DND-41 (cell line): ENCODE measurements around the gene PHC3.
"Not testable (repeated sequence)": the region's sequence is repeated elsewhere in the genome, so short reads cannot be mapped to it uniquely, and the experiment has no call there.

ENCODE experiments used
- ATAC-seq: fragments of 200-7000 bp; cut with Tn5 transposase; 3 replicates; pipeline ENCODE4 v1.9.1; 2021; ENCODE audit warnings: low read depth; ENCODE audit not compliant: insufficient read depth
- DNase-seq: peaks from one replicate; pipeline ENCODE4 v3.0.0-alpha.2; 2020
- H2AFZ ChIP-seq: 2 replicates; pipeline ENCODE4 v1.6.0; 2012; ENCODE audit warnings: low read depth, low read length
- H3K27ac ChIP-seq: 2 replicates; pipeline ENCODE4 v1.5.1; 2012; ENCODE audit warnings: low read length, inconsistent platforms
- H3K27me3 ChIP-seq: fragments of 200-600 bp; sonication (generic); 2 replicates; pipeline ENCODE4 v1.6.0; 2012; ENCODE audit warnings: low read length, mild to moderate bottlenecking, inconsistent platforms; ENCODE audit not compliant: insufficient read depth, poor library complexity
- H3K36me3 ChIP-seq: 2 replicates; pipeline ENCODE4 v1.5.1; 2012; ENCODE audit warnings: low read length, inconsistent platforms; ENCODE audit not compliant: insufficient read depth
- H3K4me1 ChIP-seq: 2 replicates; pipeline ENCODE4 v1.5.1; 2012; ENCODE audit warnings: mild to moderate bottlenecking, low read length; ENCODE audit not compliant: insufficient read depth
- H3K4me2 ChIP-seq: 2 replicates; pipeline ENCODE4 v1.6.0; 2012; ENCODE audit warnings: mild to moderate bottlenecking, moderate library complexity, low read length, inconsistent platforms; ENCODE audit not compliant: insufficient read depth
- H3K4me3 ChIP-seq, 2 experiments: fragments of 200-600 bp in 1 of 2; shearing (Covaris generic) in 1 of 2; 2 replicates each; pipeline ENCODE4 v1.5.1; 2012 to 2016; ENCODE audit warnings: inconsistent platforms in 2 of 2, low read length in 2 of 2, mild to moderate bottlenecking in 2 of 2, low read depth in 1 of 2, moderate library complexity in 1 of 2
- H3K79me2 ChIP-seq: 2 replicates; pipeline ENCODE4 v1.6.0; 2012; ENCODE audit warnings: low read length, inconsistent platforms; ENCODE audit not compliant: insufficient read depth
- H3K9ac ChIP-seq: 2 replicates; pipeline ENCODE4 v1.6.0; 2012; ENCODE audit warnings: low read depth, mild to moderate bottlenecking, inconsistent platforms, low read length, moderate library complexity
- H3K9me3 ChIP-seq: 2 replicates; pipeline ENCODE4 v1.5.1; 2012; ENCODE audit warnings: low read length, moderate library complexity, mild to moderate bottlenecking, inconsistent platforms; ENCODE audit not compliant: insufficient read depth, severe bottlenecking
- H4K20me1 ChIP-seq: 2 replicates; pipeline ENCODE4 v1.6.0; 2012; ENCODE audit warnings: low read length; ENCODE audit not compliant: insufficient read depth
- EZH2 ChIP-seq: IDR thresholded peaks from 3 replicates; pipeline ENCODE4 v1.6.1; 2012; ENCODE audit warnings: borderline replicate concordance, low read depth, mild to moderate bottlenecking, moderate library complexity, low read length, inconsistent platforms; ENCODE audit not compliant: severe bottlenecking
- TF ChIP-seq, protein P1 (sequence below): IDR thresholded peaks from 2 replicates; pipeline ENCODE4 v1.5.1; 2012; ENCODE audit warnings: borderline replicate concordance, low read length, moderate library complexity, mild to moderate bottlenecking; ENCODE audit not compliant: poor library complexity, severe bottlenecking; ENCODE audit errors: extremely low read depth

Gene PHC3

DNA sequence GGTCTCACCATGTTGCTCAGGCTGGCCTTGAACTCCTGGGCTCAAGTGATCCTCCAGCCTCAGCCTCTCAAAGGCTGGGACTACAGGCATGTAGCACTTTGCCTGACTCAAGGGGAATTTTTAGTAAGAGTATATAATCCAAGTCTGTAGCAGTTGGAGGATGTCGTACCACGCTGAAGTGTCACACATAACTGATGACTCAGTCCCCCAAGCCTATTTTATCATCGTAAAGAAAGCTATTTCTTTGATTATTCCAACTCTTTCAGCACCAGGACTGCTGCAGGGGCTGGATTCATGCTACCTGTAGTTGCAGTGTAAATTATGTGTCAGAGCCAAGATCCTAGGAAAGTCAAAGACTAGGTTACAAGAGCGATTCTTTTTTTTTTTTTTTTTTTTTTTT, 39.3 kb upstream of the PHC3 start:
- Histone ChIP-seq H2AFZ (no peak overlapping the region), H4K20me1 (no peaks in the 10 kb centered on the region), H3K27ac (no peak overlapping the region), H3K4me1 (peaks cover 26% of the 10 kb centered on the region), H3K36me3 (no peaks in the 10 kb centered on the region), H3K9ac (no peak overlapping the region), H3K4me2 (no peak overlapping the region), H3K27me3 (no peaks in the 10 kb centered on the region), H3K79me2 (peaks cover 27% of the 10 kb centered on the region), H3K4me3 (no peak overlapping the region), H3K9me3 (no peaks in the 10 kb centered on the region)
- no peak for DNase-seq
- TF ChIP-seq EZH2 = no peak
- TF ChIP-seq, protein P1, sequence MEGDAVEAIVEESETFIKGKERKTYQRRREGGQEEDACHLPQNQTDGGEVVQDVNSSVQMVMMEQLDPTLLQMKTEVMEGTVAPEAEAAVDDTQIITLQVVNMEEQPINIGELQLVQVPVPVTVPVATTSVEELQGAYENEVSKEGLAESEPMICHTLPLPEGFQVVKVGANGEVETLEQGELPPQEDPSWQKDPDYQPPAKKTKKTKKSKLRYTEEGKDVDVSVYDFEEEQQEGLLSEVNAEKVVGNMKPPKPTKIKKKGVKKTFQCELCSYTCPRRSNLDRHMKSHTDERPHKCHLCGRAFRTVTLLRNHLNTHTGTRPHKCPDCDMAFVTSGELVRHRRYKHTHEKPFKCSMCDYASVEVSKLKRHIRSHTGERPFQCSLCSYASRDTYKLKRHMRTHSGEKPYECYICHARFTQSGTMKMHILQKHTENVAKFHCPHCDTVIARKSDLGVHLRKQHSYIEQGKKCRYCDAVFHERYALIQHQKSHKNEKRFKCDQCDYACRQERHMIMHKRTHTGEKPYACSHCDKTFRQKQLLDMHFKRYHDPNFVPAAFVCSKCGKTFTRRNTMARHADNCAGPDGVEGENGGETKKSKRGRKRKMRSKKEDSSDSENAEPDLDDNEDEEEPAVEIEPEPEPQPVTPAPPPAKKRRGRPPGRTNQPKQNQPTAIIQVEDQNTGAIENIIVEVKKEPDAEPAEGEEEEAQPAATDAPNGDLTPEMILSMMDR = no peak
- no peak for ATAC-seq

DNA sequence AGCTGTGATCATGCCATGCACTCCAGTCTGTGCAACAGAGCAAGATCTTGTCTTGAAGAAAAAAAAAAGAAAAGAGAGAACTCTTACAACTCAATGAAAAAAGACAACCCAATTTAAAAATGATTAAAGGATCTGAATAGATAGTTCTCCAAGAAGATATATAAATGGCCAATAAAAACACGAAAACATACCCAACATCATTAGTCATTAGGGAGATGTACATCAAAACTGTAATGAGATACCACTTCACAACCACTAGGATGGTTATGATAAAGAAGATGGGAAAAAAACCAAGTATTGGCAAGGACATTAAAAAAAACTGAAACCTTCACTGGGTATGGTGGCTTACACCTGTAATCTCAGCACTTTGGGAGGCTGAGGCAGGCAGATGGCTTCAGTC, 38.3 kb upstream of the PHC3 start:
- no peaks in the 10 kb centered on the region for H3K9me3 ChIP-seq
- no peak for ATAC-seq
- no peak overlapping the region for H3K27ac ChIP-seq
- H3K4me1 ChIP-seq = peaks cover 26% of the 10 kb centered on the region
- H3K79me2 ChIP-seq = peaks cover 19% of the 10 kb centered on the region
- TF ChIP-seq EZH2 = no peak
- TF ChIP-seq, protein P1 = no peak
- no peak overlapping the region for H3K4me2 ChIP-seq
- H3K9ac ChIP-seq = no peak overlapping the region
- no peaks in the 10 kb centered on the region for H4K20me1 ChIP-seq
- H2AFZ ChIP-seq = no peak overlapping the region
- H3K27me3 ChIP-seq = no peaks in the 10 kb centered on the region
- no peak for DNase-seq
- H3K36me3 ChIP-seq = no peaks in the 10 kb centered on the region
- no peak overlapping the region for H3K4me3 ChIP-seq

DNA sequence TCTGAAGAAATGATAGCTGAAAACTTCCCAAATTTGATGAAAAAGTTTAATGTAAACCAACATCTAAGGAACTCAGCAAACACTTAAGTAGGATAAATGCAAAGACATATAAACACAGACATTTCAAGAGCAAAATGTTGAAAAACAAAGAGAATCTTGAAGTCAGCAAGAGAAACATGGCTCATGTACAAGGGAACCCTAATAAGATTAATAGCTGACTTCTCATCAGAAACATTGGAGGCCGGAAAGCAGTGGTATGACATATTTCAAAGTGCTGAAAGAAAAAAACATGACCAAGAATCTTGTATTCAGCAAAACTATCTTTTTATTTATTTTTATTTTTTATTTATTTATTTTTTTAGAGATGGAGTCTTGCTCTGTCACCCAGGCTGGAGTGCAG, 30.1 kb upstream of the PHC3 start:
- Histone ChIP-seq H3K9me3 (no peaks in the 10 kb centered on the region), H3K36me3 (no peaks in the 10 kb centered on the region), H4K20me1 (no peaks in the 10 kb centered on the region), H3K4me3 (no peak overlapping the region), H3K4me1 (no peaks in the 10 kb centered on the region), H3K27me3 (no peaks in the 10 kb centered on the region), H3K4me2 (no peak overlapping the region), H3K9ac (no peak overlapping the region), H2AFZ (no peak overlapping the region), H3K27ac (no peak overlapping the region), H3K79me2 (no peaks in the 10 kb centered on the region)
- DNase-seq = no peak
- no peak for ATAC-seq
- TF ChIP-seq, protein P1 = no peak
- no peak for TF ChIP-seq EZH2

DNA sequence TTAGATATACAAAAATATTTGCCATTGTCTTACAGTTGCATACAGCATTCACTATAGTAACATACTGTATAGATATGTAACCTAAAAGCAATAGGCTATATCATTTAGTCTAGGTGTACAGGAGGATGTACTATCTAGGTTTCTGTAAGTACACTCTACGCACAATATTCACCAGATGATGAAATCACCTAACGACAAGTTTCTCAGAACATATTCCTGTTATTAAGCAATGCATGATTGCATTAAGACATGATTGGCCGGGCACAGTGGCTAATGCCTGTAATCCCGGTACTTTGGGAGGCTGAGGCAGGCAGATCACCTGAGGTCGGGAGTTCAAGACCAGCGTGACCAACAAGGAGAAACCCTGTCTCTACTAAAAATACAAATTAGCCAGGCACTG, 26.2 kb upstream of the PHC3 start:
- no peak overlapping the region for H3K27ac ChIP-seq
- DNase-seq (no peak), ATAC-seq (no peak)
- peaks cover 4% of the 10 kb centered on the region for H3K27me3 ChIP-seq
- no peaks in the 10 kb centered on the region for H3K9me3 ChIP-seq
- TF ChIP-seq EZH2 = no peak
- TF ChIP-seq, protein P1 = no peak
- H4K20me1 ChIP-seq = no peaks in the 10 kb centered on the region
- no peaks in the 10 kb centered on the region for H3K79me2 ChIP-seq
- H3K4me3 ChIP-seq = no peak overlapping the region
- H3K4me2 ChIP-seq = no peak overlapping the region
- no peak overlapping the region for H2AFZ ChIP-seq
- H3K4me1 ChIP-seq = no peaks in the 10 kb centered on the region
- no peaks in the 10 kb centered on the region for H3K36me3 ChIP-seq
- H3K9ac ChIP-seq = no peak overlapping the region

DNA sequence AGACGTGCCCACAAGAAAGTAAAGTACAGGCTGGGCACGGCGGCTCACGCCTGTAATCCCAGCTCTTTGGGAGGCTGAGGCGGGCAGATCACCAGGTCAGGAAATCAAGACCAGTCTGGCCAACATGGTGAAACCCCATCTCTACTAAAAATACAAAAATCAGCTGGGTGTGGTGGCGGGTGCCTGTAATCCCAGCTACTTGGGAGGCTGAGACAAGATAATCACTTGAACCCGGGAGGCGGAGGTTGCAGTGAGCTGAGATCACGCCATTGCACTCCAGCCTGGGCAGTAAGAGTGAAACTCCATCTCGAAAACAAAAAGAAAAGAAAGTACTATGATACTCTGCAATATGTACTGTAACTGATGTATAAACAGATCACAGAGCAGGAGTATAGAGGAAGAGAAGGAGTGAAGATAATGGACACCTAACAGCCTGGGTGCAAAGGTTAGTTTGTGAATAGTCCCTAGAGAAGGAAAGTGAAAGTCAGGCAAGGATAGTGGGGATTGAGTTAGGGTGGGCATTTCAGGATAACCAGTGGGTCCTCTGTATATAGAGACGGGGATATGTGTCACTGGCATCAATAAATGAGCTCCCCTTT, 24.7 kb upstream of the PHC3 start:
- not testable (repeated sequence) for DNase-seq, H3K79me2 ChIP-seq, H3K36me3 ChIP-seq, H3K27me3 ChIP-seq, H2AFZ ChIP-seq, H3K9ac ChIP-seq, H3K4me2 ChIP-seq, H3K27ac ChIP-seq, H4K20me1 ChIP-seq, H3K4me1 ChIP-seq, H3K4me3 ChIP-seq, H3K9me3 ChIP-seq, ATAC-seq
